Activated CD4-positive, alpha-beta T cell treated with anti-CD3 and anti-CD28 coated beads, Interleukin-2, Interleukin-4, amounts not matched to agents 100 ng/mL and 50 ng/mL, durations not matched to agents 16 hours and 8 hours (primary cell): ENCODE results near the gene USP15.

Source experiments
- DNase-seq: peaks from one replicate; pipeline ENCODE4 v3.0.0-alpha.2; 2020; ENCODE audit warnings: low spot score

Gene USP15

DNA sequence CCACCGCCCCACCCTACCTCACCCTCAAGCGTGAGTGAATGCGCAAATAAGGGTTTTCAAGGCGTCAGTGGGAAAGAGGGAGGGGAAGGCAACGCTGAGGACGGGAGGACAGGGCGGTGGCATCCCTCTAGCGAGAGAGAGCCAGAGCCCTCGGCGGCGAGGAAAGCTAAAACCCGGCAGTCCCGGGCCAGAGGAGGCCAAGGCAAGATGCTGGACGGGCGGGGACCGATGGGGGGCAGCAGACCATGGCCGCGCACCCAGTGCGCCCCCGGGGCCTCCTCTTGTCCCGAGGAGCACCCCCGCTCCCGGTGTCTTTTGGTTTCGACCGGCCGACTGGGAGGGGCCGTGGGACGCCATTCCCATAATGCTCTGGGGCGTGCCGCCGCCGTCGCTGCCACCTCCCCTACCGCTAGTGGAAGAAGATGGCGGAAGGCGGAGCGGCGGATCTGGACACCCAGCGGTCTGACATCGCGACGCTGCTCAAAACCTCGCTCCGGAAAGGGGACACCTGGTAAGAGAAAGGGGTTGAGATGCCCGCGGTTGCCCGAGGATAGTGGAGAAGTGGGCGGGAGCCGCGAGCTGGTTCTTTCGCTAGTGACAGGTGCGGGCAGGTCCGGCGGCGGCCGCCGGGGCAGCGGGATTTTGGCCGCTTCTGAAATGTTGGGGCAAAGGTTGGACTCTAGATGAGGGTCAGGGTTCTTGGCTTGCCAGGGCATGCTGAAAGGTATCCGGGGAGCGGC, at the start of gene USP15:
Gene USP15, plus strand, starts transcription at position 412 of the 740 bp plus-strand sequence. Its CDS starts 11 bp downstream, at position 423.
- peak; percentile 97 for DNase-seq

DNA sequence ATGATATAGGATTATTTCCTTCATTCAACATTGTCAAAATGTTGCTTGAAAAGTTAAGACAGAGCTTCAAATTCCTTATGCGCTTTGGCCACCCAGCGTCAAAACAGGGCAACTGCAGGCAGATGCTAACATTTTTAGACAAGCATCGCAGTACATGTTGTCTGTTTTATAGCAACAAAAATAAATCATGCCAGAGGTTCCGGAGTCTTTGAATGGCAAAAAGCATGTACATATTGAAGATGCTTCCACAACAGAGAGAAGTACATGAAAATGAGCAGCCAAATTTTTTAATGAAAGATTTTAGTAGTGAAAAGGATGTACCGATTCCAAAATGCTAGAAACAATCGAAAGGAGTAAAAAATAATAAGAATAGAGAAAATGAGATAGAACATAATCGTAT, 49.8 kb upstream of the USP15 start:
- DNase-seq: peak; percentile 36

DNA sequence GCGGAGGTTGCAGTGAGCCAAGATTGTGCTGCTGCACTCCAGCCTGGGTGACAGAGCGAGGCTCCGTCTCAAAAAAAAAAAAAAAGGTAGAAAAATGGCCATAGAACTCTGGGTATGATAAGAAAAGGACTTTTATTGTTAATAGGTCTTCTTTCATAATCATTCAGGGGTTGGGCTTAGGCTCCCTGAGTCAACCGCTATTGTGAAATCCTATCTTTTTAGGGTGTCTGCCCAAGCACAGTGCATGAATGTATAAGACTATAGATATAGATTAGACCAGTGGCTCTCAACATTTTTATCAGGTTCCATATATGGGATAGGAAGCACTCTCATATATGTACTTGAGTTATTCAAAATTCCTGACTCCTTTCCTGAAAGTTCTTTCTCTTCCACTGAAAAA, 48.7 kb upstream of the USP15 start:
- no peak for DNase-seq

DNA sequence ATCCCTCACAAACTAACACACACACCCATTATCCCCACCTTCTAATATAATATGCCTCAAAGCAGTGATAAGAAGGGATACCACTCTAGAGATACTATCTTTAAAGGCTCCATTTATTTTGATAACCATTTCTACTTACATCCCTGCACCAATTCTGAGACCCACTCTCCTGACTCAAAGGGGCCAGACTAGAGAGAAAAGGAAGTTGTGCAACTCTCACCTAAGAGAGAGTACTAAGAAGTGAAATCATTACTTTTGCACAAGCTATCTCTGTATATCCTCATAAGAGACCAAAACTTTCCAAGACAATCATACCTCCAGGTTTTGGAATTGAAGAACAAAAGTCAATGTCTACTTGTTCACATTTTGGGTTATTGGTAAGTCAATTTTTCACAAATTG, 45.4 kb upstream of the USP15 start:
- peak; percentile 12 for DNase-seq

DNA sequence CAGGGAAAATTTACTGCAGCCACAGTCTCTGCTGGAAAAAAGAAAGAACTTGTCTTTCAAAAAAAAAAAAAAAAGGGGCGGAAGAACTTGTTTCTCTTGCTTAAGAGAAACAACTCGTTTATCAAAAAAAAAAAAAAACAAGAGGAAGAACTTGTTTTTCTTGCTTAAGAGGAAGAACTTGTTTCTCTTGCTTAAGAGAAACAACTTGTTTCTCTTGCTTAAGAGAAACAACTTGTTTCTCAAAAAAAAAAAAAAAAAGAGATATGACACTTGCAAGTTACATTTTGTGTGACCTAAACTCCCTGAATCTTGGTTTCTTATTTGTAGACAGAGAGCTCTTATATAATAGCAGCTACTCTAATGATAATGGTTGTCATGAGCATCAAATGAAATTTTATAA, 44.7 kb upstream of the USP15 start:
- no peak for DNase-seq

DNA sequence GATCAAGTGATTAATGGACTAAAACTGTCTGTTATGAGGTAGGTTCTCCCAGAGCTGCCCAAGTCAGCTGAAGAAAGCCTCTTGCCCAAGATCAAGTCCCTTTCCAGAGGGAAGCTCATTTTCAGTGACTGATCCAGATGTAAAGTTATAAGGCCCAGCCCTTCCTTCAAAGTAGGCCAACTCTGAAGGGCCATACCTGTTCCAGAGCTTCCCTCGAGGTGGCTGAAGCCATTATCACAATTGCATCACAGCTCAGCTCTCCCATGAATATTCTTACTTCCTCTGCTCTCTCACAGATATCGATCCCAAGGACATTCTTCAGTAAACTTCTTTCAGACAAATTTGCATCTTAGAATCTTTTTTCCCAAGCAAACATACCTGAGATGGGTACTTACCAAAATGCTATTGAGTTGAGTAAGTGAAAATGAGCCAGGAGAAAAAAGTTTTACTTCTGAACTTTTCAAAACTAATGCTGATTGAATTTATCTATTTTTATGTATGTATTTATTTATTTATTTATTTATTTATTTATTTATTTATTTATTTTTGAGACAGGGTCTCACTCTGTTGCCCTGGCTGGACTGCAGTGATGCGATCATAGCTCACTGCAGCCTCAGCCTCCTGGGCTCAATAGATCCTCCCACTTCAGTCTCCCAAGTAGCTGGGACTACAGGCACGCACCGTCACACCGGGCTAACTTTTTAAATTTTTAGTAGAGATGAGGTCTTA, 42.6 kb upstream of the USP15 start:
- DNase-seq: no peak

DNA sequence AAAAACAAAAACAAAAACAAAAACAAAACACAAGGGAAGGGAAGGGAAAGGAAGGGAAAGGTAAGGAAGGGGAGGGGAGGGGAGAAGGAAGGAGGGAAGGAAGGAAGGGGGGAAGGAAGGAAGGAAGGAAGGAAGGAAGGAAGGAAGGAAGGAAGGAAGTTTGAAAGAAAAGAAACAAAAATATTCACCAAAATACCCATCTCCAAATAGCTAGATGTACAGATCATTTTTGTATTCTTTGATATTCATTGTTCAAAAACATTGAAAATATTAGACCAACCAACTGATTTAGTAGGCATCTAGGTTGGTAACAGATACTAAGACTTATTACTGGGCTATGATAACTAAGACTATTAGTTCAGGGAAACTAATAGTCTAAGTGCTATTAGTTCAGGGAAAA, 39.1 kb upstream of the USP15 start:
- DNase-seq: no peak

DNA sequence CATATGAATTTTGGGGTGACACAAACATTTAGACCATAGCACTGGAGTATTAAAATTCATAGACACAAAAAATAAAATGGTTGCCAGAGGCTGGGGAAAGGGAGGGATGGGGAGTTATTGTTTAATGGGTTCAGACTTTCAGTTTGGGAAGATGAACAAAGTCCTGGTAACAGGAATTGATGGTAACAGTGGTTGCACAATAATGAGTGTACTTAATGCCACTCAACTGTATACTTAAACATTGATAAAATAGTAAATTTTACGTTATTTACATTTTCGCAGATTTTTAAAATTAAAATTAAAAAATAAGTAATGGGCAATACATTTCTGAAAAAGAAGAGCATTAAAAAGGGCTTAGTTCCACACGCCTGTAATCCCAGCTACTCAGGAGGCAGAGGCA, 35.6 kb upstream of the USP15 start:
- no peak for DNase-seq

DNA sequence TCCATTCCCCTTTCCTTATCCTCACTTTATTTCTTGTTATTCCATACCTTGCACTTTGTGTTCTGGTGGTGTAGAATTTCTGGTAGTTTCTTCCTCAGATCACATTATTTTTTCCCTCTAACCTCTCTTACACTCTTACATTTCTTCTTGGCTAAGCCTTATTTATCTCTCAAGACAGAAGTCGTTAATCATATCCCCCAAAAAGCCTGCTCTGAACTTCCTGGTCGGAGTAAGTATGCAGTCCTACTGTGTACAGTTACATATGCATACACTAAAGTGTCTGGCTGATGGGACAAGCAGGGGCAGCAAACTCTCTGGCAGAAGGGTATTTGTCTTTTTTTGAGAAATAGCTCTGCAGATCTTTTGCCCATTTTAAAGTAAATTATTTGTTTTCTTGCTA, 33.1 kb upstream of the USP15 start:
- no peak for DNase-seq

DNA sequence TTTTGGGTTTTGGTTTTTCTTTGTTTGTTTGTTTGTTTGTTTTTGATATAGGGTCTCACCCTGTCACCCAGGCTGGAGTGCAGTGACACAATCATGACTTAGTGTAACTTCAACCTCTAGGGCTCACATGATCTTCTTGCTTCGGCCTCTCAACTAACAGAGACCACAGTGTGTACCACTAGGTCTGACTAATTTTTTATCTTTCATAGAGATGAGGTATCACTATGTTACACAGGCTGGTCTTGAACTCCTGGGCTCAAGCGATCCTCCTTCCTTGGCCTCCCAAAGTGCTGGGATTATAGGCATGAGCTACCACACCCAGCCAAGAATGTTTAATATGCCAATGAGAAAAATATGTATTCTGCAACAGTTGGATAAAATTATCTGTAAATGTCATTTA, 29.6 kb upstream of the USP15 start:
- DNase-seq: no peak

DNA sequence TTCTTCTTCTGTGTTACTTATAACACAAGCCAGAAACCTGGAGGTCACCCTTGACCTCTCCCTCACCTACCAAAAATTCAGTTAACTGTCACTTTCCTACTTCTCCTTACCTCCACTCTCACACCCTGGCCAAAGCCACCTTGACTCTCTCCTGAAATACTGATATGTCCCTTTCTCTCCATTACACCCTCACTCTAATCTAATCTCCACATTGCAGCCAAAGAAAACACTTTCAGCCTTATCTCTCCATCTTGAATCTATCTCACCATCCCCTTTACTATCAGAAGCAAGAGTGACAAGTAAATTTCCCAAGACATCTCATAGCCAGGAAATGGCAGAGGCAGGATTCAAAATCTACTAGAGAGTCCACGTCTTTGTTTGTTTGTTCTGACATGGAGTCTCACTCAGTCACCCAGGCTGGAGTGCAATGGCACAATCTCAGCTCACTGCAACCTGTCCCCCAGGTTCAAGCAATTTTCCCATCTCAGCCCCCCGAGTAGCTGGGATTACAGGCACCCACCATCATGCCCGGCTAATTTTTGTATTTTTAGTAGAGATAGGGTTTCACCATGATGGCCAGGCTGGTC, 28.0 kb upstream of the USP15 start:
- DNase-seq: no peak

DNA sequence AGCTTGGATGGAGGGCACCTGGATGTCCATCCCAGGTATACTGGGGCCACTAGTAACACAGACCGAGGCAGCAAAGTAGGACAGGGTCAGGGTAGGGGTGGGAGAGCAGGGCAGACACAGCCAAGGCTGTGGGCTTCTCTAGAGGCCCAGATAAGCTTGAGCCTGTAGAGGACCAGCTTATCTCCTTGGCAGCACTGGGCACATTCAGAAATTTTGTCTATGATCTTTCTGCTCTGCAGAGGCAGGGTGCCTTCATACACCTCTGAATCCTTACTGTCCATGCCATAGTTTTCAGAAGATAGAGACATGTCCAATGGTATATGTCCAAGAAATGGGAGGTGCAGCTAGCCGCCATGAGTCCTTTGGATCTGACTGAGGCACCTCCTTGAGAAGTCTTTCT, 26.4 kb upstream of the USP15 start:
- DNase-seq: no peak

DNA sequence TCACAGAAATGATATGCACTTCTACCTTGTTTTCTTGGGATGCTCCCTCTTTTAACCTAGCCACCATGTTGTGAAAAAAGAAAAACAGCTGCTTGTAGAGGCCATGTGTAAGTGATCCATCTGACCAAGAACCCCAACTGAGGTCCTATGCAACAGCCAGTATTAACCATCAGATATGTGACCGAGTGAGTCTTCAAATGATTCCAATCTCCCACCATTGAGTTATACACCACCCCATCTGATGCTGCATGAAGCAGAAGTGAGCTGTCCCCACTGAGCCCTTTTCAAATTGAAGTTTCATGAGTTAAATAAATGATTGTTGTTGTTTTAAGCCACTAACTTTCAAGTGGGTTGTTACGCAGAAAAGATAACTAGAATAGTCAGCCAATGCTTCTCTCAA, 20.6 kb upstream of the USP15 start:
- no peak for DNase-seq

DNA sequence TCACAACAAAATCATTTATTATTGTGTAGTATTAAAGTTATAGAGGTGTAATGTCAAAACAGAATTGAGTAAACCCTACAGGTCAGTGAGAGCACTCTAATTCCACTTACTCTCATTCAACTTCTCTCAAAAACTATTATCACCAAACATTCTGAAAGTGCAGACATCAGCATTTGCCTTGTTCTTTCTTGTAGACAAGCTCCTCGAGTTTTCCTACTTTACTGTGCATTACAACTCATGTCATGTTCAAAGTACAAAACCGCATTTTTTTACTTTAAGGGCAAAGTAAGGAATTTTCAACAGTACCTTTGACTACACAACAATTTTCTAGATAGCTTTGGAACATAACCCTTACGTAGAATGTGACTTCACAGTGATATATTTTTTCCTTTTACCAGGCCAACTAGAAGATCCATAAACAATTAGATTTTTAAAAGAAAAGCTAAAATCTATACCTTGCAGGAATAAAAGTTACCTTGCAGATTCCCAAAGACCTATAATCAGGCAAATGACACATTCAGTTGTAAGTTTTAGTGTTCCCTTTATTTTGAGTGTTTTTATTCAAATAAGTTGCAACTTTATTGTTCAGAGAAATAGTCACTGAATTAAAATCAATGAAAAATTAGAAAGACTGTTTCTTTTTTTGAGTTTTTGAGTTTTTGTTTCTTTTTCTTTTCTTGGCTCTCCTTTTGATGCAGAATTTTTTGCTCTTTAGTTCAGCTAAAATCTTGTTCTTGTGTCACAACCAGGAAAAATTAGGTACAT, 12.7 kb upstream of the USP15 start:
- no peak for DNase-seq

DNA sequence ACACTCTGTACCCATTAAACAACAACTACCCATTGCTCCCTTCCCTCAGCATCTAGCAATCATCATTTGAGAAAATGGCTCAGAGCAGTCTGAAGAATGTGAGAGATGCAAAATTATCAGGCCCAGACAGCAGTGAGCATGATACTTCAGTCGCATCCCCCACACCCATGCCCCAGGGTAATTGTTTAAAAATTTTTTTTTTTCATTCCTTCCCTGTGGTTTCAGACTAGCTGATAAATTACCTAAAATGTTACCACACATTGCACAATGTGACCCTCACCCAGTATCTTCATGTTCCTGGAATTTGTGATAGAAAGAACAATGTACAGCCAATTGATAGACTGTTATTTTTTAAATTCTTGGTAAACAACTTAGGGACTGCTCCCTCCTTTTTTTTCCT, 11.3 kb upstream of the USP15 start:
- no peak for DNase-seq

DNA sequence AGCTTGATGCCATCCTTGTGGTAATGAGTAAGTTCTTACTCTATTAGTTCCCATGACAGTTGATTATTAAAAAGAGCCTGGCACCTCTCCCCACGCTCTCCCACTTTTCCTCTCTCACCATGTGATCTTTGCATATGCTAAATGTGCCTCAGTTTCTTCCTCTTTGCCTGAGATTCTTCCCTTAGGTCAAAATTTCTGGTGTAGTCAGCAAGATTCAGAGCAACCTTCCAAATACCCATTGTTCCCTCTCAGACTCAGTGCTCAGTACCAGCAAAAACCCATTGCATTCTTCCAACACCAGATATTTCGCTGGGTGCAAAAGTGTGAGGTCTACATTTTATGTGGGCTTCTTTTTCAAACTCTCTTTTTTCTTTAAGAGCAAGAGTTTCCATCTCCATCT, 10.8 kb upstream of the USP15 start:
- no peak for DNase-seq

DNA sequence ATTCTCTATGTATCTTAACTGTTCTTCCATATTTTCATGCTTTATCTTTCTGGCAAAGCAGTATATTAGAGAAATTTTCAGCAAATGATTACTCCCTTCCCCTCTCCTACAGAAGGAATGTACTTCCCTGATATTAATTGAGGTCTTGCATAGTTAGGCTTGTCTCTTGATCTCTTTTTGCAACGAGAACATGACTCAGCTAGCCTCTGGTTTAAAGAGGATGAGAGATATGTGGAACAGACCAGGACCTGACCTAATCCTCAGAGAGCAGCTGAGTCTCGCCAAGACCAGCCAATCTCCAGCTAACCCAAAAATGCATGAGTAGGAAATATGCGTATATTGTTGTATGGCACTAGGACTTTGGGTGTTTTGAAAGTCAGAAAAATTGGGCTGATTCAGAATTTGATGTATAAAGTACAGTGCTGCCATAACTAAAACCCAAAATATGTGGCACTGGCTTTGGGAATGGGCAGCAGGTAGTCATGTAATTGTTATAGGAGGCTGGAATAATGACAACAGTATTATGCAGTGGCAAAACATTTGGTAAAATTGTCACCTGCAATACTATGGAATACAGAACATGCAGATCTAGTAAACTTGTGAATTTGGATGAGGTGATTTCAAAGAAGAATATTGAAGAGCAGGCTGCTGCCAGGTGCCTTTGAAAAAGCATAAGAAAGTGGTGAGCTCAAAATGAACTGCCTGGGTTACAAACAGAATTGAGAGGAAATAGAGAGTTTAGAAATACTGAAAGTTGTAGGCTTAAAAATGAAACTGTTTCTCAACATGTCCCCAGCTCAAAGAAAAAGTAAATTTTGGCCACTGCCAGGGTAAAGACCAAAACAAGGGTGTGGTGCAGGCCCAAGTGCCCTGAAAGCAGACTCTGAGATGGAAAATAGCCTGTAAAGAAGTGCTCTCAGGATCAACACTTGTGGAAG, 9.3 kb upstream of the USP15 start:
- peak; percentile 63 for DNase-seq

DNA sequence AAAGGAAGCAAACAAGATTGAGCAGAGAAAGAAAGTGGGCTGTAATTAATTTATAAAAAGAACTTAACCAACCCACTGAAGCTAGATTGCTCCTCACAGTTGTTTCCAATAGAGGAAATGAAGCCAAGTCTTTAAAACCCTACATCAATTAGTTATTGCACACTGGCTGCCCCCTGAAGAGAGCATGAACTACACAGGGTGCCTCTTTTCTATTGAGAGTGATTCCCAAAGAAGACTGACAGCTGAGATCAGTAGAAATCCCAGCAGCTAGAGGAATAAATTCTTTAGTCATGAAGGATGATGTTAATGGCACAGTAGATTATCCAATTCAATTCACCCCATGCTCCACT, 8.6 kb upstream of the USP15 start:
- DNase-seq: no peak

DNA sequence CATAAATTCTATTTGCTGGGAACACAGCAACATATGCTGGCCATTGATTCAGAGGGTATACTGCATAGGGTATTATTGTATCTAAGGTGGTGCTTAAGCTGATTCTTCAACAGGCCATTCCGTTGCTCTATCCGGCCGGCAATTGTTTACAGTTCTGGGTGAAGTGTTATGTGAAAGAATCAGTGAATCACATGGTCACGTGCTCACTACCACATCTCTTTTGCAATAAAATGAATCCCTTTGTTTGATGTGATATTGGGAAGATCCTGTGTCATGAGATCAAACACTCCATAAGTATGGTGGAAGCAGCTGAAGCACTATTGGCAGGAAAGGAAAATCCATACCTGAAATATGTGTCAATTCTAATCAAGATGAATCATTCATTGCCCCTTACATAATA, 7.6 kb upstream of the USP15 start:
- DNase-seq: no peak

DNA sequence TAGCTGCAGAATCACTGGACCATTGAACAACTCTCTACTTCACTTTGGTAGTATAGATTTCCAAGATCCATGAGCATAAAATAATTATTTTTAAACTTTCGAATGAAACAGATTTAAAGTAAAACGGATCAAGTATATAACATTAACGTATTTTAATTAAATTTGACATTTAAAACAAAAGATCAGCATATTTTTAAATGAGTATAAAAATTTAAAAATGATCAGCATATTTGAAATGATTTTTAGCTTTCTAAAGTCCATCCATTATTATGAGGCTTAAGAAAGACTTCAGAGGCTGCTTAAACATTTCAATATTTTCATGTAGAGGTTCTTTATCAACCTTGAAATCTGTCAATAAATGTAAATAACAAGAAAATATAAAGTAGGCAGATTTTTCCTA, 5.2 kb upstream of the USP15 start:
- DNase-seq: no peak

DNA sequence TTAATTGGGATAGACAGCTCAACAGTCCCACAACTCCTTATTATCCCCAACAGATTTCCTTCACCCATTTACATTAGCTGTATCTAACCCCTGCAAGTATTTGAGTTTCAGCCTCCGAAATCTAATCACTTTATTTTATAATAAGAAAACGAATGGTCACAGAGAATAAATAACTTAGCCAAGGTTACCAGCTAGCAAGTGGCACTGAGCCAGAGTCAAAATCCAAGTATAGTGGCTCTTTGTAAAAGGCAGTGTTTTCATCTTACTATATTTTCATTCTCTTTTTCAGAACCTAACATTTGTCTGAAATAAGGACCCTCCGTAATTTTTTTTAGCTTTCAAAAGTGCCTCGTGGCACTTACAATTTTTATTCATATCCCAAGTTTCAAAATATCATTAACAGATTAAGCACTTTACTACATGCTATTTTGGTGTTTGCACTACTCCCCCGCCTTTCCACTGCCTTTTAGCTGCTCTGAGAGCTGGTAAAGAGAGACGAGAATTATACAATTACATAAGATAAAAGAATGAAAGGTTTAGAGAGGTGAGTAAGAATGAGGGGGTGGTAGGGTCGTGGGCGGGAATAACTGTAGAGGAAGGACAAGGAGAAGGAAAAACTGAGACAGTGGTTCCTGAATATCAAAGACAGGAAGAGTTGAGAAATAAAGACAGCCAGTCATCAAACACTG, 3.7 kb upstream of the USP15 start:
- no peak for DNase-seq
